Measurements from ENCODE around the gene SEH1L.

SEH1L gene

DNA sequence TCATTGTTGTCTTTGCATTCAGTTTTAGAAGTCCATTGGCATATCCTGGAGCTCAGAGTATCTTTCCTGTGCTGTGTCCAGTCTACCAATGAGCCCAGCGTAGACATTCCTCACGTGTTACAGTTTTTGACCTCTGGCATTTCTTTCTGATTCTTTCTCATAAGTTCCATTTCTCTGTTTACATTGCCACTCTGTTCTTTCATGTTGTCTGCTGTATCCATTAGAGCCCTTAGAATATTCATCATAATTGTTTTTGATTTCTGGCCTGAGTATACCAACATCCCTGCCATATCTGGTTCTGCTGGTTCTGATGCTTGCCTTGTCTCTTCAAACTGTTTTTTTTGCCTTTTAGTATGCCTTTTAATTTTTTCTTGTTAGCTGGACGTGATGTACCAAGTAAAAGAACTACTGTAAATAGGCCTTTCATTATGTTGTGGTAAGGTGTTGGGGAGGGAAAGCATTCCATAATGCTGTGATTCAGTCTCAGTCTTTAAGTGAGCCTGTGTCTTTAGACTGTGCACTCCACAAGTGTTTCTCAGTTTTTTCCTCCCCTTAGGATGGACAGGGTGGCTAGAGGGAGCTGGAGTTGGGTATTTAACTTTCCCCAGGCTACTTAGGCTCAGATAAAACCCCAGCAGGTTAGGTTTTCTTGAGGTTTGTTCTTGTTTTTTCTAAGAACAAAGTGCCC lies 78.9 kb downstream of the SEH1L start:
- in situ Hi-C loops (cut with MboI; ENCODE audit: low sequenced_read_pairs): no loop called here

- in situ Hi-C loops (cut with MboI; ENCODE audit: low sequenced_read_pairs): no loop called here
Measured at GRCh38 chr18:13028869-13029268, 81.1 kb downstream of the SEH1L start.

DNA sequence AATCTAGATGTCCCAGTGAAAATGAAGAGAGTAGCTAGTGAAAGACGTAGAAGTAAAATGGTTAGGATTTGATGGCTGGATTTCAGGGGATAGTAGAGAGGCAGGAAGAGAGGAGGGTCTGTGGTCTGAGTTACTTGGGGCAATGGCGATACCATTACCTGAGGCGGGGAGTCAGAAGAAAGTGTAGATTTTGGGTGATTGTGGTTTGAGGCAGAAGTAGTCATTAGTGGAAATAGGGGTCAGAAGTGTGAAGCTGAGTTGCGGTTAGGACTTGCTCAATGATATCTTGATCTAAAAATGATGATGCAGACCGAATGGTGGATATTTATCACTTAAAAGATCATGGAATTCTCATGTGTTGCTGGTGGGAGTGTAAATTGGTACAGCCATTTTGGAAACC lies 84.4 kb downstream of the SEH1L start:
- in situ Hi-C loops (cut with MboI; ENCODE audit: low sequenced_read_pairs): no loop called here

DNA sequence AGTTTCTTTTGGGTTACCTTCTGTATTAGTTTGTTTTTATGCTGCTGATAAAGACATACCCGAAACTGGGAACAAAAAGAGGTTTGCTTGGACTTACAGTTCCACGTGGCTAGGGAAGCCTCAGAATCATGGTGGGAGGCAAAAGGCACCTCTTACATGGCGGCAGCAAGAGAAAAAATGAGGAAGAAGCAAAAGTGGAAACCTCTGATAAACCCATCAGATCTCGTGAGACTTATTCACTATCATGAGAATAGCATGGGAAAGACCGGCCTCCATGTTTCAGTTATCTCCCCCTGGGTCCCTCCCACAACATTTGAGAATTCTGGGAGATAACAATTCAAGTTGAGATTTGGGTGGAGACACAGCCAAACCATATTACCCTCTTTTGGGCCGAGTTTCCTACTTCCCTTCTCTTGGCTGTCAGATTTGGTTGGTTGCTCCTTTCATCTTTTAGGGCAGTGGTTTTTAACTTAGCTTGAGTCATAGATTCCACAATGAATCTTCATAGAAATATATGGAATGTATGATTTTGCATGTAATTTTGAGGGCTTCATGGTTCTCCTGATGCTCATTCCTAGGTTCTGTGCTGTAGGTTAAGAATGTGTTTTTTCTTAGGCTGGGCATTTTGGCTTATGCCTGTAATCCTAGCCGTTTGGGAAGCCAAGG lies 87.6 kb downstream of the SEH1L start:
- in situ Hi-C loops (cut with MboI; ENCODE audit: low sequenced_read_pairs): no loop called here

DNA sequence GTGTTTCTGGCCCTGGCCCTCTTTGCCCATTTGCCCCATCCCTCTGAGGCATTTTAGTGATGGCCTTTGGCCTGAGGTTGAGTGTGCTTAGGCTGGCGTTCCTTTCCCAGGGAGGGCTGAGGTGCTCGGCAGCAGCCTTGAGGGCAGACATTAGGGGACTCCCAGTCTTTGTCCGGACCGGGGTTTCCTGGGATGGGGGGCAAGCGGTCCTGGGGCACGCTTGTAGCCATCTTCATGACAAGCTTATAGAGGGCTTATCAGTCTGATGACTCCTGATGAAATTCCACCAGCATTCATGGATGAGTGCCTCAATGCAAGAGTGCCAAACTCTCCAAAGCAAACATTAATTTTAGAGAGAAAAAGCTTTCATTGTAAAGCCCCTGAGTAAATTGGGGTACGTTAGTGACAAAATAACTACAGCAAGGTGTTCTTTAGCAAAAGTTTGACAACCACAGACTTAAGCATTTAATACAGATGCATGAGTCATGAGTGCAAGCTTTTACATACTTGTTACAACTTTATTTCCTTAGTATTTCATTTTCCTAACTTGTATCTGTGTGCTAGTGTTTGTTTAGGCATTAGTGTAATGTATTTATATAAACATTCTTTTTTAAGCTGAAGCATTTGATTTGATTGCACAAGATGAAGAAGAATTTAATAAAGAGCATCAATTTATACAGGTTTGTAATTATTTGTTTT lies 89.0 kb downstream of the SEH1L start:
- in situ Hi-C loops (cut with MboI; ENCODE audit: low sequenced_read_pairs): no loop called here
